OCI-LY7 (cell line): ENCODE measurements around the gene SDC3.

Experiments used
- CTCF ChIP-seq: fragments of 200-600 bp; sonication (generic); conservative IDR thresholded peaks from 2 replicates; pipeline ENCODE4 v1.5.1; 2014; ENCODE audit warnings: mild to moderate bottlenecking, antibody characterized with exemption, low read length, moderate library complexity, mixed read lengths
- EZH2phosphoT487 ChIP-seq: fragments of 200-600 bp; sonication (generic); IDR thresholded peaks from 2 replicates; pipeline ENCODE4 v1.6.1; 2018; ENCODE audit warnings: low read depth, borderline replicate concordance, mild to moderate bottlenecking, mixed run types, antibody characterized with exemption, low read length, moderate library complexity, mixed read lengths

- TF ChIP-seq CTCF (no peak), EZH2phosphoT487 (no peak)
Measured at GRCh38 chr1:30933874-30934252, 25.3 kb upstream of the SDC3 start.
